Uterus (tissue), 2 donors: ENCODE measurements around the gene PCDH18.
"Not testable (repeated sequence)": the region's sequence is repeated elsewhere in the genome, so short reads cannot be mapped to it uniquely, and the experiment has no call there.

Experiments
- CTCF ChIP-seq, 4 experiments: fragments of 200-600 bp in 2 of 4; fragments of 450-650 bp in 2 of 4; sonication (generic) in 2 of 4; IDR thresholded peaks; one replicate each; pipeline ENCODE4 v1.5.1; 2016 to 2019; ENCODE audit warnings: antibody characterized with exemption in 4 of 4, mild to moderate bottlenecking in 2 of 4, moderate library complexity in 1 of 4
- POLR2A ChIP-seq, 2 donors: fragments of 450-650 bp; IDR thresholded peaks; one replicate each; pipeline ENCODE4 v1.6.1; 2016; ENCODE audit warnings: antibody characterized with exemption in 2 of 2, mild to moderate bottlenecking in 1 of 2, moderate library complexity in 1 of 2

GRCh38 chr4:137479657-137480056 lies 52.6 kb downstream of the PCDH18 start:
- TF ChIP-seq CTCF, POLR2A (IDR thresholded peaks at IDR 0.05): not testable (repeated sequence)
